ENCODE data around the gene CNOT6.
"Not testable (repeated sequence)": the region's sequence is repeated elsewhere in the genome, so short reads cannot be mapped to it uniquely, and the experiment has no call there.

The CNOT6 gene

GRCh38 chr5:180471866-180472265 is 22.3 kb upstream of the CNOT6 start:
- no peak for DNase-seq

DNA sequence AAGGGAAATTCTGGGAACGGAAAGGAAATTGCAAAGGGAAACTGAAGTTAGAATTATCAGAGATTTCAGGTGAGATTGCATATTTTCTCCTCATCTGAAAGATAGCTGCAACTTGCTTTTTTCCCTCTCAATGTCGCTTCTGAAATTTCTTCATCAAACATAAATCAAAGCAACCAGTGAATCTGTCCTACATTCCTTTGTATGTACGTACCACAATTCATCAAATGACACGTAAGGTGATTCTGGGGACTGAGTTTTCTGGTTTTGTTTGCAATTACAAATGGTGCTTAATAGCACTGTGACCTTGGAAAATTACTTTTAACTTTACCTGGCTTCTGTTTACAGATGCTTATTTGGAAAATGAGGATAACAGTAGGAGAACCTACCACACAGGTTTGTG is 21.9 kb upstream of the CNOT6 start:
- peak; percentile 6 for DNase-seq

- not testable (repeated sequence) for DNase-seq
Measured at GRCh38 chr5:180473386-180473785, 20.8 kb upstream of the CNOT6 start.

DNA sequence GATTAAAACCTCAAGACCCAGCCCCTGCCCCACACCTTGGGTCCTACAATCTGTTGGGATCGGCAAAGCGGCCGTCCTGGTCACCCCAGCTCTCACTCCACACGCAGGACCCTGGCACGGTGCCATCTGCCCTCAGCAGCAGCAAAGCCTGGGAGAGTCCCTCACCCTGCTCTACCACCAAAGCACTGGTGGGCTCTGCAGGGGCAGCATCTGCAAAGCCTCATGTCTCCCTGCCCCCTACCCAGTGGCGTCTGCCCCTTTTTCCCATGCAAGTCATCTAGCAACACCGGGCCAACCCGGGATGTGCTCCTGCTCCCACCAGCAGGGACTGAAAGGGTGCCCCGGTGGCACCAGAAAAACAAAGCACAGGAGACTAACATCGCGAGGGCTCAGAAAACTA is 19.6 kb upstream of the CNOT6 start:
- DNase-seq = no peak

GRCh38 chr5:180475969-180476524 is 18.1 kb upstream of the CNOT6 start:
- not testable (repeated sequence) for DNase-seq

DNA sequence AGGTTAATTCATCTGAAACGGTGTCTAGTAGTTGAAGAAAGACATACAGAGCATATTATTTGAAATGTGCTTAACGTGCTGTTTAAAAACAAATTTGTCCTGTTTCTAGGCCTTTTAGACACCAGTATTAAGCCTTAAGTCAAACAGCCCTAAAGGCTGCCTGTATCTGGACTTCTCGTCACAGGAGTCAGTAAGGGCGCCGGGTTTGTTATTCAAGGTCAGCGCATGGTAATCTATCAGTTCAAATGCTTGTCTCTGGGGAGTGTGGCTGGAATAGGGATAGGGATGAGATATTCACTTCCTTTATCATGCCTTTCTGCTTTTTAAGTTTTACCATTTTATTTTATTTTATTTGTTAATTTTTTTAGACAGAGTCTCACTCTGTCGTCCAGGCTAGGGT is 9.4 kb upstream of the CNOT6 start:
- DNase-seq = no peak

GRCh38 chr5:180486636-180487149 is 7.5 kb upstream of the CNOT6 start:
- no peak for DNase-seq

DNA sequence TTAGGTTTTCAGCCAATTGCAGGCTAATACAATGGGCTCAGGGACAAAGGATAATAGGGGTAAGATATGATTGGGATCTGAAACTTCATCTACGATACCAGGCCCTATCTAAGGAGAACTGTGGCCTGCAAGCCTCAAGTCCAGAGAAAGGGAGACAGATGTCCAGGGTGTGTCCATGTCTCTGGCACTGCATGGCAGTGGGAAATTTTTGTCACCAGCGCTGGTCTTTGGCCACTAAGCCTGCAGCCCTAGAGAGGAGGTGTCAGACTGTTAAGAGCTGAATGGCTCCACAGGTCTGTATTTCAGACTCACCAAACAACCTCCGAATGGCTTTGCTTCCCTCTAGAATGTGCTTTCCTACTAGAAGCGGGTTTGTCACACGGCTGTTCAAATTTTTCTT is 6.6 kb upstream of the CNOT6 start:
- no peak for DNase-seq

DNA sequence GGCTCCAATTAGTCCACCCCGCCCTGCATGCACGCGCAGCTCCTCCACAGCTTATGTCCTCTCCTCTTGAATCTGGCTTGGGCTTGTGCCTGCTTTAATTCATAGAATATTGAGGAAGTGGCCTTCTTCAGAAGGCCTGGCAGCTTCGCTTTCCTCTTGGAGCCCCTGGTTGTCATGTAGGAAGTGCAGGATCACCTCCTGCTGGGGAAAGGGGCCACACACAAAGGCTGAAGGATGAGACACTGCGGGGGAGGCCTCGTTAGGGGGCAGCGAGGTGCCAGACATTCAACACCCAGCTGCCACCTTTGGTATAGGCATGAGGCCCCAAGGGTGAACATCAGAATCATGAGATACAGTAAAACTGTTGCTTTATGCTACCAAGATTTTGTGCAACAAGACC is 2.7 kb upstream of the CNOT6 start:
- DNase-seq = no peak

GRCh38 chr5:180492226-180492903 is 1.8 kb upstream of the CNOT6 start:
- DNase-seq = no peak

GRCh38 chr5:180494510-180495181 is 467 bp downstream of the CNOT6 start:
- DNase-seq = peak; percentile 16

DNA sequence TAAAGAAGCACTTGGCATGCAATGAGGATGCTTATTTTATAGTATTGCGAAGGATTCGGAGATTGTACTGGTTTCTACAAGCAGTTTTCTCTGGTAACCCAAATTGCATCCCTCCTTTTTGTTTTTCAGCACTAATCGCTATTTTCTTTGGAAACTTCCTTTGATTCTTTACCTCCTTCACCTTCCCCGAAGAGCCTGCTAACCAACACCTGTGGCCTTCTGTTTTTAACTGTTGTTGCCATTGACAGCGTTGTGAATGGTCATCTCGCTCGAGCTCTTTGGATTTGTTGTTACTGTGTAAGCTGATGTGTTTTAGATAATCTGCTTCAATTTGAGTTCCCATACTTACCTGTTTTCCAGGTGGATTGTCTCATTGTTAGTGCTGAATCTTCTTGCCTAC is 1.1 kb downstream of the CNOT6 start:
- DNase-seq = no peak

GRCh38 chr5:180495991-180496741 is 2.0 kb downstream of the CNOT6 start:
- no peak for DNase-seq

DNA sequence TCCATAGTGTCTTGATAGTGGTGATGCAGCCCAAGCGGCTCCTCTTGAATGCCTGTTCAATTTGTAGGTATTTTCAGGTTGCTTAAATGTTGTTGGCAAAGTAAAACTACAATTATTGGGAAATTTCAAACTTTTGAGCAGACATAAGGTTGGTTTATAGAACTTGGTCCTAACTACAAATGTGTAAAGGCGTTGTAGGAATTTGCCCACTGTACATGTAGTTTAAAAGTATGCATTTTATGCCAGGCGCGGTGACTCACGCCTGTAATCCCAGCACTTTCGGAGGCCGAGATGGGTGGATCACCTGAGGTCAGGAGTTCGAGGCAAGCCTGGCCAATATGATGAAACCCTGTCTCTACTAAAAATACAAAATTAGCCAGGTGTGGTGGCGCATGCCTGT is 2.6 kb downstream of the CNOT6 start:
- not testable (repeated sequence) for DNase-seq

- not testable (repeated sequence) for DNase-seq
Measured at GRCh38 chr5:180497865-180498264, 3.7 kb downstream of the CNOT6 start.

DNA sequence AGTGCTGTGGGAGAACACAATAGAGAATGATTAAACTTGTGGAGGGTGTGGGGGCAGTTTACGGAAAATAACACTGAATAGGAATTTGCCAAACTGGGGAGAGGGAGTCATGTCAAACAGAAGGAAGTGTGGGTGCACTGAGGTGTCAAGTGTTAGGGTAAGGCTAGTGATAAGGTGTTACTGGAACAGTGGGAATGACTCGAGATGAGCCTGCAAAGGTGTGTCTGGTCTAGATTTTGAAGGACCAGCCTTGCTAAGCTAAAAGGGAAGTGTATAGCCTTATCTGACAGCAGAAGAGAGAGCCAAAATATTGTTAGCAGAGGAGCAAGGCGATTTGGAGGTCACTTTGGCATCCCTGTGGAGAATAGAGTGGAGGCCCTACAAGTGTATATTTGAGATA is 4.2 kb downstream of the CNOT6 start:
- DNase-seq = no peak

- no peak for DNase-seq
Measured at GRCh38 chr5:180499684-180500083, 5.5 kb downstream of the CNOT6 start.

GRCh38 chr5:180500300-180500699 is 6.1 kb downstream of the CNOT6 start:
- DNase-seq = not testable (repeated sequence)

- DNase-seq = no peak
Measured at GRCh38 chr5:180507661-180508060, 13.5 kb downstream of the CNOT6 start.

DNA sequence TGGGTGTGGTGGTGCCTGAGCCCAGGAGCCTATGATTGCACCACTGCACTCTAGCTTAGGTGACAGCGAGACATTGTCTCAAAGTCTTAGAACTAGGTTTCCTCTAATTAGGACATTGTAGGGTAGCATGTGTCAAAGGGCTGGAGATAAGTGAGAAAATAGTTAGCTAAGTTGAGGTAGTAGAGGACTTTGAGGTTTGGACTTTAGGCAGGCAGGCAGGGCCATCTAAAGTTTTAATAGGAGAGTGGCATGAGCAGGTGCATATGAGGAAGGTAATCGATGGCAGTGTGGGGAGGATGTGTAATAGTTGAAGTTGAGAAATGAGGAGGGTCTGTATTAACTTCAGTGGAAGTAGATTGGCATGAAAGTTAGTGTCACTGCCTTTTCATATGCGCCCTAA is 21.1 kb downstream of the CNOT6 start:
- DNase-seq = no peak

- DNase-seq = not testable (repeated sequence)
Measured at GRCh38 chr5:180515974-180516373, 21.8 kb downstream of the CNOT6 start.

GRCh38 chr5:180516440-180516839 is 22.3 kb downstream of the CNOT6 start:
- DNase-seq = no peak

DNA sequence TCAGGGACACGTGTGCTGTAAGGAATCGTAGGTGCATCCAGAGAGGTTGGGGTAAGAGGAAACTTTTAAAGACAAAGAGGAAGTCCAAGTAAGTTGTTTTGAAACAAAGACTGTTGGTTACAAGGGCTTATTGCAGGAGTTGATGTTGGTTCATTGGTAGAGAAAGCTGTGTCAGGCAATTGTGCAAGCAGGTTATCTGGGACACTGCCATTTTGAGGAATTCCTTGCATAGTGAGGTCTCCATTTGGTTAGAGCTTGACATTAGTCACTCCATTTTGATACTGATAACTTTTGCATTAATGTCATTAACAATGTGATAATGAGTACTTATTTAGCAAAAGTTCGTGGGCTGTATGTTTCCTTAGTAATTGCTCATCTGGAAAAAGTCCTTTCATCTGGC is 24.9 kb downstream of the CNOT6 start:
- DNase-seq = peak; percentile 57

DNA sequence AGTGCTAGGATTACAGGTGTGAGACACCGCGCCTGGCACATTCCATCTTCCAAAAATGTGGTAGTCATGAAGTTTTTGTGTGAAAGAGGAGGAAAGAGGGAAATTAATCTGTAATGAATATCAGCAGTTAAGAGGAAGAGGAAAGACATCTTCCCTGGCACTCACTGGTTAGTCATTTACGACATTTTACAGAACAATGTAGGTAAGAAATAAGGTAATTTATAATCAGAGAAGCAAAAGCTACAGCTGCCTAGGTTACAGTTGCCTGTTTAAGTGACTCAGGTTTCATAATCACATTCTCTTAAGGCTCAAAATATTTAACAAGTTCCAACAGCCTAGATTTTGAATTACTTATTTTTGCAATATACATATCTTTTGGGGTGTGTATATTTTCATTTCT is 26.9 kb downstream of the CNOT6 start:
- no peak for DNase-seq

Measured in fibroblast of upper back skin (primary cell).